ENCODE data around the gene JARID2.

The JARID2 gene

GRCh38 chr6:15356937-15357336 is 111.1 kb downstream of the JARID2 start:
- DNase-seq (ENCODE audit: low read depth), result no peak

- no peak for DNase-seq (ENCODE audit: low read depth)
Observed at GRCh38 chr6:15357782-15358181, 111.9 kb downstream of the JARID2 start.

- peak; percentile 33 for DNase-seq (ENCODE audit: low read depth)
Observed at GRCh38 chr6:15358579-15359327, 112.9 kb downstream of the JARID2 start.

- DNase-seq (ENCODE audit: low read depth), result no peak
Observed at GRCh38 chr6:15359335-15359862, 113.5 kb downstream of the JARID2 start.

- no peak for DNase-seq (ENCODE audit: low read depth)
Observed at GRCh38 chr6:15360300-15360699, 114.4 kb downstream of the JARID2 start.

- DNase-seq (ENCODE audit: low read depth), result no peak
Observed at GRCh38 chr6:15361197-15361596, 115.3 kb downstream of the JARID2 start.

- no peak for DNase-seq (ENCODE audit: low read depth)
Observed at GRCh38 chr6:15362274-15363160, 116.6 kb downstream of the JARID2 start.

- no peak for DNase-seq (ENCODE audit: low read depth)
Observed at GRCh38 chr6:15363164-15363522, 117.3 kb downstream of the JARID2 start.

- no peak for DNase-seq (ENCODE audit: low read depth)
Observed at GRCh38 chr6:15363523-15364400, 117.9 kb downstream of the JARID2 start.

- DNase-seq (ENCODE audit: low read depth), result no peak
Observed at GRCh38 chr6:15364401-15365037, 118.7 kb downstream of the JARID2 start.

GRCh38 chr6:15365273-15365687 is 119.4 kb downstream of the JARID2 start:
- DNase-seq (ENCODE audit: low read depth), result peak; percentile 89

GRCh38 chr6:15366003-15366535 is 120.2 kb downstream of the JARID2 start:
- DNase-seq (ENCODE audit: low read depth), result no peak

GRCh38 chr6:15366879-15367278 is 121.0 kb downstream of the JARID2 start:
- DNase-seq (ENCODE audit: low read depth), result no peak

GRCh38 chr6:15368186-15368585 is 122.3 kb downstream of the JARID2 start:
- no peak for DNase-seq (ENCODE audit: low read depth)

- DNase-seq (ENCODE audit: low read depth), result no peak
Observed at GRCh38 chr6:15368873-15369272, 123.0 kb downstream of the JARID2 start.

- DNase-seq (ENCODE audit: low read depth), result no peak
Observed at GRCh38 chr6:15369838-15370237, 124.0 kb downstream of the JARID2 start.

- no peak for DNase-seq (ENCODE audit: low read depth)
Observed at GRCh38 chr6:15370733-15371671, 125.1 kb downstream of the JARID2 start.

- no peak for DNase-seq (ENCODE audit: low read depth)
Observed at GRCh38 chr6:15372932-15373331, 127.1 kb downstream of the JARID2 start.

GRCh38 chr6:15374119-15374518 is 128.2 kb downstream of the JARID2 start:
- DNase-seq (ENCODE audit: low read depth), result no peak

- DNase-seq (ENCODE audit: low read depth), result no peak
Observed at GRCh38 chr6:15375018-15375417, 129.1 kb downstream of the JARID2 start.

Measured in iris pigment epithelial cell (primary cell).